ENCODE data around the gene LRCH1. TPM values are rescaled to one million over a fixed set of nuclear protein-coding genes. Genes with fewer than 3 reads are reported as not detected.
A peak's percentile ranks its signal among the peaks of the same experiment; 100 is the strongest.

Gene LRCH1
- polyA plus RNA-seq, 2 donors, result 2.1 to 4.3 TPM

GRCh38 chr13:46580362-46580839 is 27.4 kb downstream of the LRCH1 start:
- H3K36me3 ChIP-seq (ENCODE audit: control insufficient read depth in 2 of 2, insufficient read depth in 2 of 2, low read length in 1 of 2), result no peaks in the 10 kb centered on the region
- H3K9me3 ChIP-seq (ENCODE audit: control insufficient read depth in 2 of 2, insufficient read depth in 1 of 2, low read depth in 1 of 2, low read length in 1 of 2), result no peaks in the 10 kb centered on the region
- H3K27me3 ChIP-seq (ENCODE audit: control insufficient read depth in 1 of 2, insufficient read depth in 2 of 2, low read length in 2 of 2), result no peaks in the 10 kb centered on the region
- H3K4me1 ChIP-seq (ENCODE audit: control insufficient read depth in 2 of 2, insufficient read depth in 2 of 2, low read length in 1 of 2), result peaks cover 0 to 12% of the 10 kb centered on the region in 2 donors
- H3K27ac ChIP-seq (ENCODE audit: low read depth in 2 of 2, low read length in 1 of 2), result no peak overlapping the region
- 53 to 58% methylated on average over 5 of the region's 5 CpGs for WGBS, 2 donors
- no peak overlapping the region for H3K4me3 ChIP-seq (ENCODE audit: low read depth in 1 of 2, low read length in 2 of 2)

- Histone ChIP-seq H3K4me3 (ENCODE audit: low read depth in 1 of 2, low read length in 2 of 2) (no peak overlapping the region), H3K36me3 (ENCODE audit: control insufficient read depth in 2 of 2, insufficient read depth in 2 of 2, low read length in 1 of 2) (no peaks in the 10 kb centered on the region), H3K9me3 (ENCODE audit: control insufficient read depth in 2 of 2, insufficient read depth in 1 of 2, low read depth in 1 of 2, low read length in 1 of 2) (no peaks in the 10 kb centered on the region), H3K27me3 (ENCODE audit: control insufficient read depth in 1 of 2, insufficient read depth in 2 of 2, low read length in 2 of 2) (no peaks in the 10 kb centered on the region), H3K27ac (ENCODE audit: low read depth in 2 of 2, low read length in 1 of 2) (no peak overlapping the region), H3K4me1 (ENCODE audit: control insufficient read depth in 2 of 2, insufficient read depth in 2 of 2, low read length in 1 of 2) (peaks cover 0 to 10% of the 10 kb centered on the region in 2 donors)
- WGBS, 2 donors, result 72 to 95% methylated on average over 2 of the region's 2 CpGs
Measured at GRCh38 chr13:46582190-46582589, 29.2 kb downstream of the LRCH1 start.

- Histone ChIP-seq H3K27me3 (ENCODE audit: control insufficient read depth in 1 of 2, insufficient read depth in 2 of 2, low read length in 2 of 2) (no peaks in the 10 kb centered on the region), H3K9me3 (ENCODE audit: control insufficient read depth in 2 of 2, insufficient read depth in 1 of 2, low read depth in 1 of 2, low read length in 1 of 2) (no peaks in the 10 kb centered on the region), H3K36me3 (ENCODE audit: control insufficient read depth in 2 of 2, insufficient read depth in 2 of 2, low read length in 1 of 2) (no peaks in the 10 kb centered on the region), H3K27ac (ENCODE audit: low read depth in 2 of 2, low read length in 1 of 2) (no peak overlapping the region), H3K4me3 (ENCODE audit: low read depth in 1 of 2, low read length in 2 of 2) (no peak overlapping the region), H3K4me1 (ENCODE audit: control insufficient read depth in 2 of 2, insufficient read depth in 2 of 2, low read length in 1 of 2) (peaks cover 0 to 3% of the 10 kb centered on the region in 2 donors)
- WGBS, 2 donors, result 57 to 75% methylated on average over 7 of the region's 7 CpGs
Measured at GRCh38 chr13:46586751-46587514, 34.0 kb downstream of the LRCH1 start.

- no peak overlapping the region for H3K27ac ChIP-seq (ENCODE audit: low read depth in 2 of 2, low read length in 1 of 2)
- no peak overlapping the region for H3K4me3 ChIP-seq (ENCODE audit: low read depth in 1 of 2, low read length in 2 of 2)
- H3K36me3 ChIP-seq (ENCODE audit: control insufficient read depth in 2 of 2, insufficient read depth in 2 of 2, low read length in 1 of 2), result no peaks in the 10 kb centered on the region
- WGBS, 2 donors, result 58 to 80% methylated on average over 4 of the region's 4 CpGs
- peaks cover 0 to 3% of the 10 kb centered on the region in 2 donors for H3K4me1 ChIP-seq (ENCODE audit: control insufficient read depth in 2 of 2, insufficient read depth in 2 of 2, low read length in 1 of 2)
- no peaks in the 10 kb centered on the region for H3K9me3 ChIP-seq (ENCODE audit: control insufficient read depth in 2 of 2, insufficient read depth in 1 of 2, low read depth in 1 of 2, low read length in 1 of 2)
- H3K27me3 ChIP-seq (ENCODE audit: control insufficient read depth in 1 of 2, insufficient read depth in 2 of 2, low read length in 2 of 2), result no peaks in the 10 kb centered on the region
Measured at GRCh38 chr13:46587807-46588418, 34.9 kb downstream of the LRCH1 start.

- peaks cover 0 to 6% of the 10 kb centered on the region in 2 donors for H3K4me1 ChIP-seq (ENCODE audit: control insufficient read depth in 2 of 2, insufficient read depth in 2 of 2, low read length in 1 of 2)
- no peaks in the 10 kb centered on the region for H3K27me3 ChIP-seq (ENCODE audit: control insufficient read depth in 1 of 2, insufficient read depth in 2 of 2, low read length in 2 of 2)
- H3K27ac ChIP-seq (ENCODE audit: low read depth in 2 of 2, low read length in 1 of 2), result no peak overlapping the region
- no peaks in the 10 kb centered on the region for H3K9me3 ChIP-seq (ENCODE audit: control insufficient read depth in 2 of 2, insufficient read depth in 1 of 2, low read depth in 1 of 2, low read length in 1 of 2)
- no peak overlapping the region for H3K4me3 ChIP-seq (ENCODE audit: low read depth in 1 of 2, low read length in 2 of 2)
- H3K36me3 ChIP-seq (ENCODE audit: control insufficient read depth in 2 of 2, insufficient read depth in 2 of 2, low read length in 1 of 2), result no peaks in the 10 kb centered on the region
Measured at GRCh38 chr13:46592385-46592784, 39.4 kb downstream of the LRCH1 start.

- 79 to 83% methylated on average over 11 of the region's 11 CpGs for WGBS, 2 donors
- H3K4me1 ChIP-seq (ENCODE audit: control insufficient read depth in 2 of 2, insufficient read depth in 2 of 2, low read length in 1 of 2), result peaks cover 0 to 6% of the 10 kb centered on the region in 2 donors
- H3K27ac ChIP-seq (ENCODE audit: low read depth in 2 of 2, low read length in 1 of 2), result no peak overlapping the region
Measured at GRCh38 chr13:46593398-46593797, 40.4 kb downstream of the LRCH1 start.

DNA sequence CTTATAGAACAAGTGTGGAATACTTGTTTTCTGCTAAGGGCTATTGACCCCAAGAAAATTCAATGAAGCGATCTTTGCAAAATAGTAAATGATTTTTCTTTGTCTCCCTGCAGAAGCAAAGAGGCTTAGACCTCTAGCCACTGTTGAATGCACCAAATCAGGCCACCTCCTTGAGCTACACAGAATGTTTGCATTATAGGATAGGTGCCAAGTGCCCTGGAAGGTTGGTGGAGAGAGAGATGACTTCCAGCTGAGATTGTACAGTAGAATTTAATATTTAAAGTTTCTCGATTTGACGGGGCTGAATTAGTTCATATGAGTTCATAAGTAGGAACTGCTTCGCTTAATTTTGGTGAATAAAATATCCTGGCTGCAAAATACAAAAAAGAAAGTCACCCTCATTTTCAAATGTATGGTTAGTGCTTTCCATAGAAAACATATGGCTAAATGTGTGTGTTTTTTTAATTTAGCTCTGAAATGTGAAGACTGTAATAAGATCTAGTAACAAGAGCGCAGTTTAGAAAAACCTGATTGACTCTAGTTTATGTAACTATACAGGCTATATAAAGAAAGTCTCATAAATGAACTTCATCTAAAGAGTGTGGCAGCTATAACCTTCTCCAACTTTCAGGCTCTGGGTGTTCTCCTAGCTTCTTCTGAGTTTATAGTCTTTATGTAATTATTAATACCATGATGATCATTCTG is 41.6 kb downstream of the LRCH1 start:
- Histone ChIP-seq H3K4me3 (ENCODE audit: low read depth in 1 of 2, low read length in 2 of 2) (no peak overlapping the region), H3K9me3 (ENCODE audit: control insufficient read depth in 2 of 2, insufficient read depth in 1 of 2, low read depth in 1 of 2, low read length in 1 of 2) (no peaks in the 10 kb centered on the region), H3K27ac (ENCODE audit: low read depth in 2 of 2, low read length in 1 of 2) (peak overlapping the region in 1 of 2 donors; percentile 20), H3K36me3 (ENCODE audit: control insufficient read depth in 2 of 2, insufficient read depth in 2 of 2, low read length in 1 of 2) (no peaks in the 10 kb centered on the region), H3K4me1 (ENCODE audit: control insufficient read depth in 2 of 2, insufficient read depth in 2 of 2, low read length in 1 of 2) (peaks cover 0 to 6% of the 10 kb centered on the region in 2 donors), H3K27me3 (ENCODE audit: control insufficient read depth in 1 of 2, insufficient read depth in 2 of 2, low read length in 2 of 2) (no peaks in the 10 kb centered on the region)
- 86 to 87% methylated on average over 5 of the region's 5 CpGs for WGBS, 2 donors

More at GRCh38 chr13:46593398-46593797, 40.4 kb downstream of the LRCH1 start:
- H3K4me3 ChIP-seq (ENCODE audit: low read depth in 1 of 2, low read length in 2 of 2), result no peak overlapping the region
- H3K27me3 ChIP-seq (ENCODE audit: control insufficient read depth in 1 of 2, insufficient read depth in 2 of 2, low read length in 2 of 2), result no peaks in the 10 kb centered on the region
- H3K36me3 ChIP-seq (ENCODE audit: control insufficient read depth in 2 of 2, insufficient read depth in 2 of 2, low read length in 1 of 2), result no peaks in the 10 kb centered on the region
- no peaks in the 10 kb centered on the region for H3K9me3 ChIP-seq (ENCODE audit: control insufficient read depth in 2 of 2, insufficient read depth in 1 of 2, low read depth in 1 of 2, low read length in 1 of 2)

GRCh38 chr13:46595136-46595884 is 42.3 kb downstream of the LRCH1 start:
- H3K27ac ChIP-seq (ENCODE audit: low read depth in 2 of 2, low read length in 1 of 2), result peak overlapping the region; percentile 20 to 63
- peaks cover 0 to 6% of the 10 kb centered on the region in 2 donors for H3K4me1 ChIP-seq (ENCODE audit: control insufficient read depth in 2 of 2, insufficient read depth in 2 of 2, low read length in 1 of 2)
- no peaks in the 10 kb centered on the region for H3K36me3 ChIP-seq (ENCODE audit: control insufficient read depth in 2 of 2, insufficient read depth in 2 of 2, low read length in 1 of 2)
- 45 to 62% methylated on average over 6 of the region's 6 CpGs for WGBS, 2 donors
- no peaks in the 10 kb centered on the region for H3K9me3 ChIP-seq (ENCODE audit: control insufficient read depth in 2 of 2, insufficient read depth in 1 of 2, low read depth in 1 of 2, low read length in 1 of 2)
- H3K4me3 ChIP-seq (ENCODE audit: low read depth in 1 of 2, low read length in 2 of 2), result no peak overlapping the region
- no peaks in the 10 kb centered on the region for H3K27me3 ChIP-seq (ENCODE audit: control insufficient read depth in 1 of 2, insufficient read depth in 2 of 2, low read length in 2 of 2)

DNA sequence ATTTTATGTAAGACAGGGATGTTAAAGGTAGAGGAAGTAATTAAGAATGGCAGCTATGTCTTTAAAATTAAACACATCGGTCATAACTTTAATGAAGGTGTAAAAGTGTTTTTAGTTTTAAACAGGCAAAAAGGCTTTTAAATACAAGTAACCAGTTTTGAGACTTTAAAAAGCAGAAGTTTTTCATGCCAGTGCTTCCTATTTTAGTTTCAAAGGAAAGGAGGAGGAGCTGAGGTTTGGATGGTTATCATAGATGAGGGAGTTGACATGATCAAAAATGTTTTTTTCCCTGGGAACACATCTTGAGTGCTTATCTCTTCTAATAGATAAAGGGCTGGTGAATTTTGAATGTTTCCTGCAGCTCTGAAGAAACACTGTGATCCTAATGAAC is 42.9 kb downstream of the LRCH1 start:
- 31 to 39% methylated on average over 1 of the region's 1 CpG for WGBS, 2 donors
- Histone ChIP-seq H3K27me3 (ENCODE audit: control insufficient read depth in 1 of 2, insufficient read depth in 2 of 2, low read length in 2 of 2) (no peaks in the 10 kb centered on the region), H3K9me3 (ENCODE audit: control insufficient read depth in 2 of 2, insufficient read depth in 1 of 2, low read depth in 1 of 2, low read length in 1 of 2) (no peaks in the 10 kb centered on the region), H3K4me1 (ENCODE audit: control insufficient read depth in 2 of 2, insufficient read depth in 2 of 2, low read length in 1 of 2) (peaks cover 0 to 8% of the 10 kb centered on the region in 2 donors), H3K27ac (ENCODE audit: low read depth in 2 of 2, low read length in 1 of 2) (peak overlapping the region; percentile 17 to 26), H3K4me3 (ENCODE audit: low read depth in 1 of 2, low read length in 2 of 2) (no peak overlapping the region), H3K36me3 (ENCODE audit: control insufficient read depth in 2 of 2, insufficient read depth in 2 of 2, low read length in 1 of 2) (no peaks in the 10 kb centered on the region)
